Measurements from ENCODE around the gene ST3GAL3. TPM values are rescaled to one million over a fixed set of nuclear protein-coding genes. Genes with fewer than 3 reads are reported as not detected.

The ST3GAL3 gene
- total and polyA plus RNA-seq, 11 donors = 14.4 to 31.7 (median 26.3) TPM

DNA sequence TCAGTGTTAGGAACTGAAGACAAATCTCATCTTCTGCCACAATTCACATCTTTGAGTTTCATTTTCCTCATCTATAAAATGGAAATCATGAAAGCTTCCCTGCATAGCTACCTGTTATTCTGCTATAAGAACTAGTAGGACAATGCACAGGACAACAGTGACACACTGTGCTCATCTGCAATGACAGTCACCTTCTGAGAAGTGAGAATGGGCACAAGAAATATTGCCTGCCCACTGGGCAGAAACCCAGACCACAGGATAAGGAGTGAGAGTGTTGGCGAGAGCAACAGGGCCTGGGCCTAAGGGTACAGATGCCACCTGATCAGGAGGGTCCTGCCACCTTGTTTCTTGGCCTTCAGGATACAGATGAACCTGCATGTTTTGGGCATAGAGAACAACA lies 203.0 kb downstream of the ST3GAL3 start:
- Histone ChIP-seq H3K4me1 (peaks cover 0 to 7% (median 0%) of the 10 kb centered on the region in 12 donors), H3K9me3 (no peaks in the 10 kb centered on the region), H3K4me3 (no peak overlapping the region), H3K27ac (no peak overlapping the region), H3K27me3 (no peaks in the 10 kb centered on the region), H3K36me3 (peaks cover 0 to 23% (median 6%) of the 10 kb centered on the region in 9 donors)
- TF ChIP-seq, protein P1, sequence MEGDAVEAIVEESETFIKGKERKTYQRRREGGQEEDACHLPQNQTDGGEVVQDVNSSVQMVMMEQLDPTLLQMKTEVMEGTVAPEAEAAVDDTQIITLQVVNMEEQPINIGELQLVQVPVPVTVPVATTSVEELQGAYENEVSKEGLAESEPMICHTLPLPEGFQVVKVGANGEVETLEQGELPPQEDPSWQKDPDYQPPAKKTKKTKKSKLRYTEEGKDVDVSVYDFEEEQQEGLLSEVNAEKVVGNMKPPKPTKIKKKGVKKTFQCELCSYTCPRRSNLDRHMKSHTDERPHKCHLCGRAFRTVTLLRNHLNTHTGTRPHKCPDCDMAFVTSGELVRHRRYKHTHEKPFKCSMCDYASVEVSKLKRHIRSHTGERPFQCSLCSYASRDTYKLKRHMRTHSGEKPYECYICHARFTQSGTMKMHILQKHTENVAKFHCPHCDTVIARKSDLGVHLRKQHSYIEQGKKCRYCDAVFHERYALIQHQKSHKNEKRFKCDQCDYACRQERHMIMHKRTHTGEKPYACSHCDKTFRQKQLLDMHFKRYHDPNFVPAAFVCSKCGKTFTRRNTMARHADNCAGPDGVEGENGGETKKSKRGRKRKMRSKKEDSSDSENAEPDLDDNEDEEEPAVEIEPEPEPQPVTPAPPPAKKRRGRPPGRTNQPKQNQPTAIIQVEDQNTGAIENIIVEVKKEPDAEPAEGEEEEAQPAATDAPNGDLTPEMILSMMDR (IDR thresholded peaks at IDR 0.05) = no peak
- TF ChIP-seq POLR2A (IDR thresholded peaks at IDR 0.05) = no peak
- WGBS, 4 donors = 81 to 100% (median 85%) methylated on average over 1 of the region's 1 CpG
- DNase-seq (no peak), ATAC-seq (no peak)
- intact Hi-C loops (cut with DNase I) = no loop called here

DNA sequence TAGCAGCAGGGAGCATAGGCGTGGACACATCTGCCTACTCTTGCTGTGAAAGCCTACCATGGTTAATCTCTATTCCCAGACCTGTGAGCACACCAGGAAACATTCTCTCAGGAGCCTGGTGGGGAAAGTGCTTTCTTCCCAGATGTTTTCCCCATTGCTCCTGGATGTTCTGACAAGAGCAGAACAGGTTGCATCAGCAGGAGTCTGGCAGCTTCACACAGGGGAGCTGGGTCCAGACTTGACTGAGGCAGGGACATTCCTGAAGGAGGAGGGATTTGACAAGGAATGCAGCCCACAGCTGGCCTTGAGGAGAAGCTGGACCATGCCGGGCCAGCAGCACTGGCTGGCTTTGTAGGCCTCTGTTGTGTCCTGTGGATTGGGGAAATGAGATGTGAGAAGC lies 205.3 kb downstream of the ST3GAL3 start:
- WGBS, 4 donors = 71 to 92% (median 78%) methylated on average over 1 to 2 of the region's 2 CpGs
- DNase-seq (peak in 1 of 5 donors; percentile 35), ATAC-seq (peak; percentile 24 to 84 (median 70))
- no peaks in the 10 kb centered on the region for H3K27me3 ChIP-seq
- H3K4me3 ChIP-seq = no peak overlapping the region
- no peaks in the 10 kb centered on the region for H3K9me3 ChIP-seq
- H3K27ac ChIP-seq = peak overlapping the region in 1 of 12 donors; percentile 12
- intact Hi-C loops (cut with DNase I) = no loop called here
- peaks cover 0 to 14% (median 6%) of the 10 kb centered on the region in 9 donors for H3K36me3 ChIP-seq
- TF ChIP-seq, protein P1 (IDR thresholded peaks at IDR 0.05) = no peak
- no peak for TF ChIP-seq POLR2A (IDR thresholded peaks at IDR 0.05)
- peaks cover 0 to 7% (median 0%) of the 10 kb centered on the region in 12 donors for H3K4me1 ChIP-seq

DNA sequence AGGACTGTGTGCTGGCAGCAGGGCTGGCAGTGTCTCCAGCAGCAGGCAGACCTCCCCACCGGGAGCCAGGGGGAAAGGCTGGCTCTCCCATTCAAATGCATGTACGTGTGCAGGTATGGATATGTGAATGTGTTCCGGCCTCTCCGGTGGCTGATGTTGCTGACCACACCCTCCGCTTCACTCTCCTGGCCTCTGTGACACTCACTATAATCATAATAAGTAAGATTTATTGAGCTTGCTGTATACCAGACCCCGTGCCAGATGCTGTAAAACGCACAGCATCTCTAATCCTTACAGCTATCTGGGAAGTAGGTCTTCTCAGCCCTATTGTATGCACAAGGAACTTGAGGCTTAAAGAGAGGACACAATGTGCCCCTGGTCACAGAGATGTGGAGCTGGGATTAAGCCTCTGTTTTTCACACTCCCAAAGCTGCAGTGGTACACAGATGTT lies 205.7 kb downstream of the ST3GAL3 start:
- peaks cover 0 to 7% (median 0%) of the 10 kb centered on the region in 12 donors for H3K4me1 ChIP-seq

DNA sequence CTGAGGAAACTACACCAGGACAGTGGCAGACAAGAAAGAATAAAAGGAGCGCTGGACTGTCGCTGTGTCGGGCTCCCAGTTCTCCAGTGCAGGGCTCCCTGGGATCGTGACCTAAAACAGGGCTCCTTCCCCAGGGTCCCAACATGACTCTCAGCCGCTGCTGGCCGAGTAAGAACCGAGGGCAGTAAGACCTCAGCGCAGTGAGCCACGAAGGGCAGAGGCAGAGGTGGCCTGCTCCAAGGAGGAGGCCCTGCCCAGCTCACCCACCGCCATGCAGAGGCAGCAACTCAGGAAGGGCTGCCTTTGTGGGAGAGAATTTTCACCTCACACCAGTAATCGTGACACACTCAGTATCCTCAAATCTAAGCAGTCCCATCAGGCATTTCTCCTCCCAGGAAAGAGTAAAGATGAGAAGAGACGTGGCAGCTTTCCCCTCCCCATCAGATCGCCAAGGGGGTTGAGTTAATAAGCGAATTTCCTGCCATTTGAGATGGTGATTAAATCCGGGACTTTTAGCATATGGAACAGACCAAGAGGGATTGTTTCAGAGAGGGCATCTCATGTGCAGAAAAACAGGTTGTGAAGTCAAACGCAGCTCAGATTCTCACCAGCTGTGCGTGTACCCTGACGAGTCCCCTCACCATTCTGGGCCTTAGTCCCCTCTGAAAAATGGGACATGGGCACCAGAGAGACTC lies 206.5 kb downstream of the ST3GAL3 start:
- no peaks in the 10 kb centered on the region for H3K27me3 ChIP-seq
- ATAC-seq = no peak
- no peak overlapping the region for H3K27ac ChIP-seq
- intact Hi-C loops (cut with DNase I) = no loop called here
- H3K9me3 ChIP-seq = no peaks in the 10 kb centered on the region
- no peak overlapping the region for H3K4me3 ChIP-seq
- WGBS, 4 donors = 83 to 87% (median 85%) methylated on average over 17 to 18 of the region's 18 CpGs
- H3K36me3 ChIP-seq = peaks cover 0 to 7% (median 0%) of the 10 kb centered on the region in 9 donors
- peak in 1 of 5 donors; percentile 4 for DNase-seq
- peaks cover 0 to 7% (median 0%) of the 10 kb centered on the region in 12 donors for H3K4me1 ChIP-seq
- TF ChIP-seq, protein P1 (IDR thresholded peaks at IDR 0.05) = no peak
- TF ChIP-seq POLR2A (IDR thresholded peaks at IDR 0.05) = no peak

More for the DNA sequence above, 205.7 kb downstream of the ST3GAL3 start:
- DNase-seq (no peak), ATAC-seq (peak in 1 of 4 donors; percentile 28)
- TF ChIP-seq POLR2A (IDR thresholded peaks at IDR 0.05) = no peak
- TF ChIP-seq, protein P1 (IDR thresholded peaks at IDR 0.05) = no peak
- Histone ChIP-seq H3K4me3 (no peak overlapping the region), H3K36me3 (peaks cover 0 to 10% (median 3%) of the 10 kb centered on the region in 9 donors), H3K9me3 (no peaks in the 10 kb centered on the region), H3K27me3 (no peaks in the 10 kb centered on the region), H3K27ac (peak overlapping the region in 1 of 12 donors; percentile 12)
- intact Hi-C loops (cut with DNase I) = no loop called here
- WGBS, 4 donors = 87 to 95% (median 90%) methylated on average over 7 of the region's 7 CpGs
